NCI-H2107 (cell line): Measurements from ENCODE around the gene ARPC4.
"Not testable (repeated sequence)": the region's sequence is repeated elsewhere in the genome, so short reads cannot be mapped to it uniquely, and the experiment has no call there.

Experiments
- DNase-seq: peaks from one replicate; lab custom pipeline; 2025; lab: John Stamatoyannopoulos, UW

ARPC4 gene

DNA sequence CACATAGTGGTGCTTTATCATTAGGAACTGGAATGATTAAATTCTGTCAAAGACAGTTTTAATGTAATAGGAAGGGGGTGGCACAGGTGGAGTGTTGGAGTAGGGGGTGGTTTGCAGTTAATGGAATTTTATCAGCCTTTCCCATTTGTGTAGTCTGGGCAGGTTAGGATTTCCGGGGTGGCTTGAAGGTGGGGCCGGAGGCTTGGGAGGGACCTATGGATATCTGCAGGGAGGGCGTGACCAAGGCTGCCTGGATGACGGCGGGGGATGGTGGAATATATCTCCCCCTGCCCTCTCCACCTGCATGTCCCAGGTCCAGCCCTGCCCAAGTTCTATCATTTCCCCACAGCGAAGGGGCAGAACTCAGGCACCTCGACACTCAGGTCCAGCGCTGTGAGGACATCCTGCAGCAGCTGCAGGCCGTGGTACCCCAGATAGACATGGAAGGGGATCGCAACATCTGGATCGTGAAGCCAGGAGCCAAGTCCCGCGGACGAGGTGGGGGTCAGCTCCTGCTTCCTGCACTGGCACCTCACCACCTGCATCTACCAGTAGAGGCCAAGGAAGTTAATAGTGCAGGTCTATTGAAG, 32.7 kb downstream of the ARPC4 start:
- DNase-seq: no peak

DNA sequence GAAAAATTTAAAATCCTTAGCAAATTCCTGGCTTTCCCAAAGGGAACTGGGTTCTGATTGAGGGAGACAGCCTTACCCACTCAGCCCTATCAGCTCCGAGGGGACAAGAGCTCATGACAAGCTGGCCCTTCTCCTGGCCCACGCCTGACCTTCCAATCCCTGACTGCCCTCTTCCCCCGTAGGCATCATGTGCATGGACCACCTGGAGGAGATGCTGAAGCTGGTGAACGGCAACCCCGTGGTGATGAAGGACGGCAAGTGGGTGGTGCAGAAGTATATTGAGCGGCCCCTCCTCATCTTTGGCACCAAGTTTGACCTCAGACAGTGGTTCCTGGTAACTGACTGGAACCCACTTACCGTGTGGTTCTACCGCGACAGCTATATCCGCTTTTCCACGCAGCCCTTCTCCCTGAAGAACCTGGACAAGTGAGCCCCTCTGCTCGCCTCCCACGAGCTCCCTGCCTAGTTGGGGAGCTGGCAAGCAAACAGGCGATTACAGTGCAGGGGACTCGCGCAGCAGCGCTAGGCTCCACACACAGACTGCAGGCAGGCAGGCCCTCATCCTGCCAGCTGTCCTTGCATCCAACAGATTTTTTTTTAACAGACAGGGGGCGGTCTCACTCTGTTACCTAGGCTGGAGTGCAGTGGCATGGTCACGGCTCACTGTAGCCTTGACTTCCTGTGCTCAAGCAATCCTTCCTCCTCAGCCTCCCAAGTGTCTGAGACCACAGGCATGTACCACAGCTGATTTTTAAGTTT, 34.1 kb downstream of the ARPC4 start:
- no peak for DNase-seq

DNA sequence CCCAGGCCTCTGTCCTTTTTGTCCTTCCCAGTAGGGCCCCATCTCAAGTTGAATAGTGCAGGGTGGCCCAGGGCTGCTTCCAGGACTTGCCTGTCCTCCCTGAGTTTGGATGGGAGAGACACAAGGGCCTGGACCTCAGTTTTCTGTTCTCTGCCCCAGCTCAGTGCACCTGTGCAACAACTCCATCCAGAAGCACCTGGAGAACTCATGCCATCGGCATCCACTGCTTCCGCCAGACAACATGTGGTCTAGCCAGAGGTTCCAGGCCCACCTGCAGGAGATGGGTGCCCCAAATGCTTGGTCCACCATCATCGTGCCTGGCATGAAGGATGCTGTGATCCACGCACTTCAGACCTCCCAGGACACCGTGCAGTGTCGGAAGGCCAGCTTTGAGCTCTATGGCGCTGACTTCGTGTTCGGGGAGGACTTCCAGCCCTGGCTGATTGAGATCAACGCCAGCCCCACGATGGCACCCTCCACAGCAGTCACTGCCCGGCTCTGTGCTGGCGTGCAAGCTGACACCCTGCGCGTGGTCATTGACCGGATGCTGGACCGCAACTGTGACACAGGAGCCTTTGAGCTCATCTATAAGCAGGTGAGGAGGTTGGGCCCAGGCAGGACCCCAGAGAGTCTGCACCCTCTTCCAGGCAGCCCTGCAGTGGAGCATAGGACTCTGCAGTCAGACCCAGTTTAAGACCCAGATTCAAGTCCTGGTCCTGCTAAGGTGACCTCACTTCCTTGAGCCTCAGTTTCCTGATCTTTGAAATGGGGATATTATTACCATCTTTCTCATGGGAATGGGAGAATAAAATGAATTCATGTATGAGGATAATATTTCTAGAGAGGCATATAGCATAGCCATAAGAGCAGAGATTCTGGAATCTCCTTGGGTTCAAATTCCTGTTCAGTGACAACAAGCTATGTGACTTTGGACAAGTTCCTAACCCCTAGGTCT, 36.2 kb downstream of the ARPC4 start:
- no peak for DNase-seq

DNA sequence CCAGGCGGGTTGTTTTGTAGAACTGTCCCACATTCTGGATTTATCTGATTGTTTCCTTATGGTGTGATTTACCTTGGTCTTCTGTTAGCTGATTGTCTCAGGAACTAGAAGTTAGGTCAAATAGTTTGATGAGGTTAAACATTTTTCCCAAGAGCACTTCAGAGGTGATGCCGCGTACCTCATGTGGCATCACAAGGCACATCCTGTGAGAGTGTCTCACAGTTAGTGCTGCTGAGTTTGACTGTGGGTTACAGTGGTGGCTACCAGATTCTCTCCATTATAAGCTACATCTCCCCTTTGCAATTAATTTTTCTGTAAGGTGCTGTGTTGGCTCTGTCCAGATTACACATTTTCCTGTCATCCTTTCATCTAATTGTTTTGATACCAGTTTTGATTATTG, 38.4 kb downstream of the ARPC4 start:
- no peak for DNase-seq

DNA sequence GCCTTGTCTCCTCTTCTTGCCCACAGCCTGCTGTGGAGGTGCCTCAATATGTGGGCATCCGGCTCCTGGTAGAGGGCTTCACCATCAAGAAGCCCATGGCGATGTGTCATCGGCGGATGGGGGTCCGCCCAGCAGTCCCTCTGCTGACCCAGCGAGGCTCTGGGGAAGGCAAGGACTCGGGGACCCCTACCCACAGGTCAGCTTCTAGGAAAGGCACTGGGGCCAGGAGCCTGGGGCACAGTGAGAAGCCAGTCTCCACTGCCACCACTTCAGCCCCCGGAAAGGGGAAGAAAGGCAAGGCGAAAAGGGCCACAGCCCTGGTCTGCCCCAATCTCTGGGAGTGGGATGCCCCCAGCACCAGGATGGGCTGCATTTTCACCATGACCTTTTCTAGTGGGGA, 40.2 kb downstream of the ARPC4 start:
- DNase-seq: no peak

DNA sequence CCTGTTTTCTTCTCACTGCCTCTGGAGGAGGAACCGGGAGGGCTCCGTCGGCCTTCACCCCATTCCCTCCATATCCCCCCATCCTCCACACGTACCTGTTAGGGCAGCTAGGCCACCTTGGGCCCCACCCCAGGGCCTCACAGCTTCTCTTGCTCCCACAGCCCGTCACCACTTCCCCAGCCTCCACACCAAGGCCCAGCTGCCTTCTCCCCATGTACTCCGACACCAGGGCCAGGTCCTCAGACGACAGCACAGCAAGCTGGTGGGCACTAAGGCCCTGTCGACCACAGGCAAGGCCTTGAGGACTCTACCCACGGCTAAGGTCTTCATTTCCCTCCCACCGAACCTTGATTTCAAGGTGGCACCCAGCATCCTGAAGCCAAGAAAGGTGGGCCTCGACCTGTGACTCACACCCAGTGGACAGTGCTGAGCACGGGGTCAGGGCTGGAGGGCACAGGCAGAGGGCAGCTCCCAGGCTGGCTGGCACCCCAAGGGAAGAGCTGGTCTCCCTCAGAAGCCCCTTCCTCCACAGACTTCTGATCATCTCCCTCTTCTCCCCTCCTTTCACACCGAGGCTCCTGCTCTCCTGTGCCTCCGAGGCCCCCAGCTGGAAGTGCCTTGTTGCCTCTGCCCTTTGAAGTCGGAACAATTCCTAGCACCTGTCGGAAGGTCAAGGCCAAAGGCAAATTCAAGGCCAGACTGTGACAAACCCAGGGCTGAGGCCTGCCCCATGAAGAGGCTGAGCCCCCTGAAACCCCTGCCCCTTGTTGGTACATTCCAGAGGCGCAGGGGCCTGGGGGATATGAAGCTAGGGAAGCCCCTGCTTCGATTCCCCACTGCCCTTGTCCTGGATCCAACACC, 41.9 kb downstream of the ARPC4 start:
- DNase-seq: no peak

DNA sequence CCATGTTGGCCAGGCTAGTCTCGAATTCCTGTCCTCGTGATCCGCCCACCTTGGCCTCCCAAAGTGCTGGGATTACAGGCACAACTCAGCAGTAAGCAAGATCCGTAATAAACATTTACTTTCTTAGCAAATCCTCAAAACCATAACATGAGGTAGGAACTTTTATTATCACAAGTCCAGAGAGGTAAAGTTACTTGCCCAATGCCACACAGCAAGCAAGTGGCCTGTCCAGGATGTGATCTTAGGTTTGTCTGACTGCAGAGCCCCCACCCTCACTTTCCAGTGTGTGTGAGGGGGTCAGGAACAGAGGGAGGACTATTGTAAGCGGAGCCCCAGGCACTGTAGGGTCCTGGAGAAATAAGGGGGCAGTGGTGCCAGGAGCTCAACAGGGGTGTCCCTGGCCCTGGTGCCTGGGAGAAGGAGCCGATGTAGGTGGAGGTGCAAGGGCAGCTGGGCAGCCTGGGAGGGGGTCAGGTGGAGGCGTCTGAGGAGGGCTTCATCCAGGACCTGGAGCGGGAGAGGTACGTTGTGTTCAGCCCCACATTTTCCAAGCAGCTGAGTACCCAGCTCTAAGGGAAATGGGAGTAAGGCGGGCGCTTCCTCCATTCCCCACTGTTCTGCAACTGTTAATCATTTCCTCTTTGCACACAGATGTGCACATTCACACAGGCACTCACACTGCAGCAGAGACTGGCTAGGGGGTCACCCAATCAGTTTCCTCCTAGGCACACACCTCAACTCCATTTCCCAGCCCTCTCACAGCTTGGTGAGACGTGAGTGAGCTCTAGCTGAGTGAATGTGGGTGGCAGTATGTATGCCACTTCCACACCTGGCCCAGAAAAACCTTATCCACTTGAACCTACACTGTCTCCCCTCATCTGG, 45.1 kb downstream of the ARPC4 start:
- no peak for DNase-seq

DNA sequence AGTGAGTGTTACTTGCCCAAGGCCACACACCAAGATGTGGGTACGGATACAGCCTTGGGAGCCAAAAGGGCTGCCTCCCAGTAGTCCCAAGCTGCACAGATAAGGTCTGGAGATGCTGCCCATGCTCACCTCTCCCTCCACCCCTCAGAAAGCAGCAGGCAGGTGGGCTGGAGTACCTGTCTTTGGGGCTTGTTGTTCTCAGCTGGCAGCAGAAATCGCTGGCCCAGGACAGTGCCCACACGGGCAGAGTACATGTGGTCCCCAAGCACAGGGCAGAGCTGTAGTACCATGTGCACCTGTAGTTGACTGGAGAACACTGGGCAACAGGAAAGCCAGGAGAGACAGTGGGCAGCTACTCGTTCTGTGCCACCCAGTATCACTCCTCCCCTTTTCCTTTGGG, 46.0 kb downstream of the ARPC4 start:
- no peak for DNase-seq

DNA sequence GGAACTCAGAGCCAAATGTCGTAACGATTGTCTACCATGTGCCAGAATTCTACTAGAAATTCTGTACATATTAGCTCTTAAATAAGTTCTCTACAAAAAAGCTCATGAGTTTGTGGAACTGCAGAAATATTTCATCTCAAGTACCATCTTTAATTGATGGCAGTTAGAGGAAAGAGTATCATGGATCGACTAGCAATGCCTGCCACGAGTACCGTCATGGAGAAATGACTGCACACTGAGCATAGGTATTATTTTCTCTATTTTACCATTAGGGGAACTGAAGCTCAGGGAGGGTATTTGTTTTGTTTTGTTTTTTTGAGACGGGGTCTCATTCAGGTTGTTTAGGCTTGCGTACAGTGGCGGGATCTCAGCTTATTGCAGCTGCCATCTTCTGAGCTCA, 48.1 kb downstream of the ARPC4 start:
- DNase-seq: no peak

DNA sequence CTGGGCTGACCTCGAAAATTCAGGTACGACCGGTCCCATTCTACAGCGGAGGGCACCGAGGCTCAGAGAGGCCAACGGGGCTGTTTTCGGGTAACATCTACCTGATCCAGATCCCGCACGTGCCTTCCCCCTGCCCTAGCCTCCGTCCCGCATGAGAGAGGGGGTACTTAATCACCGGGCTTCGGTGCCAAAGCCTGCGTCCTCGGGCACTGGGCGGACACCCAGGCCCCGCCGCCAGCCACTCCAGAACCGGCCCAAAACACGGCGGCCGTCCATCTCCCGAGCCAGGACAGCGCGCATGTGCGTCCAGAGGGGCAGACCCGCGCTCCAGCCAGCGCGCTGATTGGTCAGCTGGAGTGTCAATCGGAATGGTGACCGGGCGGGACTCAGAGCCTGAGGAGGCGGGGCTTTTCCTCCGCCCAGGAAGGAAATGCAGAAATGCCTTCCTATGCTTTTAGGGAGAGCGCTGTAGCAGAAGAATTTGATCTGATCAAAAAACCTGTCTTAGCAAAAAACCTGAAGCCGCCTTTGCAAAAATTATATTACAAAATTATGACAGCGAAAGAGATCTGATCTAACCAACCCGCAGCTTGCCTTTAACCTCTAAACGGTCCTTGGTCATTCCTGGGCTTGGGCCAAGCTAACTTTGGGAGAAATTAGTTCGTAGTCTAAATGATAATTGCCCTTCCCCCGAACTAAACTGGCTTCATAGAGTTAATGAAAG, 51.0 kb downstream of the ARPC4 start, which contains the start of gene RPUSD3:
Gene RPUSD3, minus strand, starts transcription at position 294 of the 724 bp plus-strand sequence. Its CDS starts 18 bp downstream, at position 276.
- DNase-seq: peak; percentile 73

DNA sequence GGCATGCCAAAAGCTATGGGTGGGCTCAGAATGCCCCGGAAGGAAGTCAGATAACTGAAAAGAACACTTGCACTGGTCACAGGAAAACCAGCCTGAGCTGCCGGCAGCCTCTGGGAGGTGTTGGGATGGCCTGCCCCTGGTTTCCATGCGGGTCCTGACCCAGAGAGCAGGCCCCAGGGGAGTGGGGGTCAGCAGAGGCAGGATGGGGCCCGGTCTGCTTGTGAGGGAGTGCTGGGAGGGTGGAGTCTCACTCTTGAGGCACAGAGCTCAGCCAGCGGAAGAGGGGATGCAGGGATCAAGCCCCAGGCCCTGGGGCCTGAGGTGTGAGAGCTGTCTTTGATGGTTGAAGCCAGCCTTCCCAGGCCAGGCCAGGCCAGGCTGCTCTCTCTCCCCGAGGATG, 53.3 kb downstream of the ARPC4 start:
- DNase-seq: no peak

DNA sequence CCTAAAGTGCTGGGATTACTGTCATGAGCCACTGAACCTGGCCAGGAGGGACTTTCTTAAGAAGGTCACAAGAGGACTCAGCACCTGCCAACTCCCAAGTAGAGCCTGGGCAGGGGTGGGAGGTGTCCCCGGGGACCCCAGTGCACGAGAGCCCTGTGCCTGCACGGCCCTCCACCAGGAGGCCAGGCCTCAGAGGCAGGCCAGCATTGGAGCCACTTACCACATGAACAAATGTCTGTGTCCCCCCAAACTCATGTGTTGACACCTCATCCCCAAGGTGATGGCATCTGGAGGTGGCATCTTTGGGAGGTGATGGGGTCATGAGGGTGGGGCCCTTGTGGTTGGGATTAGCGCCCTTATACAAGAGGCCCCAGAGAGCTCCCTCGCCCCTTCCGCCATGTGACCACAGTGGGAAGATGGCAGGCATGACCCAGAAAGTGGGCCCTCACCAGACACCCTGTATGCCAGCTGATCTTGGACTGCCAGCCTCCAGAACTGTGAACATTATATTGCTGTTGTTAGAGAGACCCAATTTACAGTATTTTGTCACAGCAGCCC, 54.1 kb downstream of the ARPC4 start:
- no peak for DNase-seq

DNA sequence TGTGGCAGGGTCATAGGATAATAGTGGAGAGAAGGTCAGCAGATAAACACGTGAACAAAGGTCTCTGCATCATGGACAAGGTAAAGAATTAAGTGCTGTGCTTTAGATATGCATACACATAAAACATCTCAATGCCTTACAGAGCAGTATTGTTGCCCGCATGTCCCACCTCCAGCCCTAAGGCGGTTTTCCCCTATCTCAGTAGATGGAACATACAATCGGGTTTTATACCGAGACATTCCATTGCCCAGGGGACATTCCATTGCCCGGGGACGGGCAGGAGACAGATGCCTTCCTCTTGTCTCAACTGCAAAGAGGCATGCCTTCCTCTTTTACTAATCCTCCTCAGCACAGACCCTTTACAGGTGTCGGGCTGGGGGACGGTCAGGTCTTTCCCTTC, 55.0 kb downstream of the ARPC4 start:
- DNase-seq: not testable (repeated sequence)

DNA sequence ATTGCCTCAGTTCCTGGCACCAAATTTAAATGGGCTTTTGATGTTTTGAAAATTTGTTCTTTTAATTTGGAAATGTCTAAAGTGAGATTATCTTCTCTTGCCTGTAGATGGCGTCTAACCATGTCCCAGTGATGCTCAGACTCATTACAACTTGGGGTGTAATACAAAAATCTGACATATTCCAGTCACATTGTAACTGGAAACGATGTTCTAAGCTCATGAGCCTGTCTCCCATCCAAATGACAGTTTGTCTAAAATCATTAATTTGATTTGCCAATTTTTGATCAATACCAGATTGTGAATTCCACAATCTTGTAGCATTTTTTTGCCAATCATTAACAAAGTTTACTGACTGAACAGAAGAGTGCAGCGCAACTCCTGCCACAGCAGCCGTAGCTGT, 56.0 kb downstream of the ARPC4 start:
- DNase-seq: not testable (repeated sequence)

DNA sequence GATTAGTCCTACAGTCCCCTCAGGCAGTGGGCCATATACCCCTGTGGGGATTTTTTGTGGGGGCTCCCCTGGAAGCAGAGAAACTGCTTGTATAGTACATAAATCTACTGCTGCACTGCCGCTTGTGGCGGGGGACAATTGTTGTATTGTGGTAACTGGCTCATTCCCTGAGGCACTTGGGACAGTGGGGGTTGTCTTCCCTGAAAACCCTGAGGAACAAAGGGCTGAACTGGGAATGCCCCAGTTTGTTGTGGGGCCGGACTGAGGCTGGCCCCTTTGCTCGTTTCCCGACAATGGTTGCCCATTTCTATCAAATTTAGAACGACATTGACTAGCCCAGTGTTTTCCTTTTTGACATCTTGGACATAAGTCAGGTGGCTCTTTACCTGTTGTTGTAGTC, 58.5 kb downstream of the ARPC4 start:
- DNase-seq: not testable (repeated sequence)

DNA sequence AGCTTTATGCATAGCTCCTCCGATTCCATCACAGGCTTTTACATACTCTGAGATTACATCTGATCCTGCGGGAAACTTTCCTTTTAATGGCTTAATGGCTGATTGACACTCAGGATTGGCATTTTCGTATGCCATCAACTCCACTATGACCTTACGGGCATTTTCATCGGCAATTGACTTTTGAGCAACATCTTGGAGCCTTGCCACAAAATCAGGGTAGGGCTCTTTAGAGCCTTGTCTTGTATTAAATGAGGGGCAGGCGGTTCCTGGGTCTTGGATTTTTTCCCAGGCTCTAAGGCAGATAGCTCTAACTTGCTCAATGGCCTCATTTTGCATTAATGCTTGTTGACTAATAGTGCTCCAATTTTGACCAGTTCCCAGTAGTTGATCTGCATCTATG, 59.0 kb downstream of the ARPC4 start:
- not testable (repeated sequence) for DNase-seq

DNA sequence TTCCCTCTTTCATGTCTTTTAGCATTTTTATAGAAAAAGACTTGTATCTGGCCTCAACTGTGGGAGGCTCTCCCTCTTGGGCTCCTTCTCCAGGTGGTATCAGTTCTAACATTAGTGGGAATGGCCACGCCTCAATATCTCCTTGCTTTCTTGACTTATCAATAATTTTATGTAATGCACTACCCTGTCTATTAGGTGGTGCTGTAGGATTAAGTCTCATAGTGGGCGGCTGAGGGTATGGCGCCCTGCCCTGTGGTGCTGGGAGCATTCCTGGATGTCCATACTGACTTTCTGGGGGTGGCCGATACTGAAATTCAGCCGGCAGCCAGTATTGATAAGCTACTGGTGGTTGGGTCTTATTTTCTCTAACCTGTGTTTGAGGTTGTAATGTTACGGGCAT, 59.6 kb downstream of the ARPC4 start:
- DNase-seq: no peak

DNA sequence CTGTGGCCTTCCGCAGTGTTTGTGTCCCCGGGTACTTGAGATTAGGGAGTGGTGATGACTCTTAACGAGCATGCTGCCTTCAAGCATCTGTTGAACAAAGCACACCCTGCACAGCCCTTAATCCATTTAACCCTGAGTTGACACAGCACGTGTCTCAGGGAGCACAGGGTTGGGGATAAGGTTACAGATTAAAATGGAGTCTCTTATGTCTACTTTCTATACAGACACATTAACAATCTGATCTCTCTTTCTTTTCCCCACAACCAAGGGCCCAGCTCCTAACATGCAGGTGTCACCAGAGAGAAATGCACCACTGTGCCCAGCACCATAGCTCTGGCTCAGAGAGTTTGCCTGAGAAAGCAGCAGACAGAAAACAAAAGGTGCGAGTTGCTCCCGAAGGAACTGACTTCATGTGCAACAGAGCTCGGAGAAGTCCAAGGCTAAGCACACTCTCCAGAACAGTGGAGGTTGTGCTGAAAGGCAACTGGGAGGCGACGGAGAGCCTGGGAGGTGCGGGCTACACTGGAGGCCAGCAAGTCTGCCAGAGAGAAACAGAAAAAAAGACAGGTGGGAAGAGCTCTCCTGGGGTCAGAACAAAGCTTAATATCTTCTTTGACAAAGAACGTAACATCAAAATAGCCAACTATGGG, 61.5 kb downstream of the ARPC4 start:
- DNase-seq: not testable (repeated sequence)

DNA sequence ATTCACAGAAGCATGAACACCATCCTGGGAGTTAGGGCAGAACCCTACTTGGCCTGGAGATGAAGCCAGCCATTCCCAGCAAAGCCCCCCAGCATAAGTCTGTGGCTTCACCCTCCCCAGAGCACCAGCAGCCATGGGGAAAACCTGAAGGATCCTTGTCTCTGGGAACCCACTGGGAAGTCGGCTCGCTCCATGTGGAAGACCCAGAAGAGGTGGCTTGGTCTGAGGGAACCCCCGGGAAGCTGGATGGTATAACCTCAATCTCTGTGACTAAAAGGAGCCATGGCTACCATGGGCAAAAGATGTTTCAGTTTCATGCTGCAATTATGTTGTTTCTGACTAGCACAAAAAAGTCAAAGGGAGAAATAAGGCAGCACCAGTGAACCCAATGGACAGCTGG, 62.7 kb downstream of the ARPC4 start:
- DNase-seq: no peak
